Osteoblast (primary cell): ENCODE results near the gene POLA1. TPM values are rescaled to one million over a fixed set of nuclear protein-coding genes. Genes with fewer than 3 reads are reported as not detected.

Experiments
- DNase-seq: peaks from one replicate; pipeline ENCODE4 v3.0.0; 2011; ENCODE audit warnings: low spot score, mixed read lengths; ENCODE audit not compliant: insufficient read length; ENCODE audit errors: missing footprints
- H2AFZ ChIP-seq: 2 replicates; pipeline ENCODE4 v1.6.0; 2011; ENCODE audit warnings: mild to moderate bottlenecking, low read length
- H3K27ac ChIP-seq: 2 replicates; pipeline ENCODE4 v1.5.1; 2011; ENCODE audit warnings: mild to moderate bottlenecking, low read depth, low read length, moderate library complexity
- H3K27me3 ChIP-seq: 2 replicates; pipeline ENCODE4 v1.6.0; 2012; ENCODE audit warnings: mild to moderate bottlenecking, control low read depth, inconsistent platforms, low read length, moderate library complexity; ENCODE audit not compliant: insufficient read depth
- H3K36me3 ChIP-seq: 2 replicates; pipeline ENCODE4 v1.5.1; 2011; ENCODE audit warnings: mild to moderate bottlenecking, low read length, control low read depth, moderate library complexity; ENCODE audit not compliant: insufficient read depth
- H3K4me1 ChIP-seq: 2 replicates; pipeline ENCODE4 v1.5.1; 2011; ENCODE audit warnings: mild to moderate bottlenecking, low read length, control low read depth, moderate library complexity; ENCODE audit not compliant: insufficient read depth
- H3K4me2 ChIP-seq: 2 replicates; pipeline ENCODE4 v1.6.0; 2011; ENCODE audit warnings: mild to moderate bottlenecking, low read length; ENCODE audit not compliant: insufficient read depth
- H3K4me3 ChIP-seq: fragments of 200-600 bp; sonication (generic); 3 replicates; pipeline ENCODE4 v1.5.1; 2012; ENCODE audit warnings: mild to moderate bottlenecking, low read length, inconsistent platforms; ENCODE audit not compliant: insufficient read depth
- H3K79me2 ChIP-seq: 2 replicates; pipeline ENCODE4 v1.6.0; 2012; ENCODE audit warnings: mild to moderate bottlenecking, low read length, control low read depth, inconsistent platforms; ENCODE audit not compliant: insufficient read depth
- H3K9me3 ChIP-seq: 2 replicates; pipeline ENCODE4 v1.5.1; 2011; ENCODE audit warnings: low read depth, low read length, control low read depth
- H4K20me1 ChIP-seq: 2 replicates; pipeline ENCODE4 v1.6.0; 2012; ENCODE audit warnings: mild to moderate bottlenecking, low read length, control low read depth; ENCODE audit not compliant: insufficient read depth
- total RNA-seq: library from RNA; depleted of rRNA; stranded (reverse); fragments of >200 nt; gene quantifications from 2 replicates; pipeline ENCODE4 v1.2.3, GENCODE V29; 2012
- TF ChIP-seq, protein P1 (sequence below): IDR thresholded peaks from 2 replicates; pipeline ENCODE4 v1.5.1; 2011; ENCODE audit warnings: mild to moderate bottlenecking, low read depth, low read length, moderate library complexity; ENCODE audit errors: extremely low read depth

The POLA1 gene
- total RNA-seq, 1 donor: 11.9 TPM

DNA sequence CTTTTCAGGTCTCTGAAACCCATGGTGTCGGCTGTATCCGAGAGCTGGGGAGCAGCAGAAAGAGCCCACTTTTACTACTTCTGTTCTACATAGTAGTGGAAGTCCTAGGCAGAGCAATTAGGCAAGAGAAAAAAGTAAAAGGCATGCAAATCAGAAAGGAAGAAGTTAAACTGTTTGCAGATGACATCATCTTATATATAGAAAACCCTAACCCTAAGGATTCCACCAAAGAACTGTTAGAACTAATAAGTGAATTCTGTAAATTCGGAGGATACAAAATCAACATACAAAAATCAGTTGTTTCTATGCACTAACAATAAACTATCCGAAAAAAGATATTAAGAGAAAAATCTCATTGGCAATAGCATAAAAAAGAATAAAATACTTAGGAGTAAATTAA lies 95.3 kb downstream of the POLA1 start:
- H3K4me2 ChIP-seq: no peak overlapping the region
- H3K27ac ChIP-seq: no peak overlapping the region
- H3K79me2 ChIP-seq: no peaks in the 10 kb centered on the region
- no peak for DNase-seq
- no peaks in the 10 kb centered on the region for H3K9me3 ChIP-seq
- H3K4me3 ChIP-seq: no peak overlapping the region
- no peak overlapping the region for H2AFZ ChIP-seq
- no peaks in the 10 kb centered on the region for H3K4me1 ChIP-seq
- no peaks in the 10 kb centered on the region for H3K27me3 ChIP-seq
- TF ChIP-seq, protein P1, sequence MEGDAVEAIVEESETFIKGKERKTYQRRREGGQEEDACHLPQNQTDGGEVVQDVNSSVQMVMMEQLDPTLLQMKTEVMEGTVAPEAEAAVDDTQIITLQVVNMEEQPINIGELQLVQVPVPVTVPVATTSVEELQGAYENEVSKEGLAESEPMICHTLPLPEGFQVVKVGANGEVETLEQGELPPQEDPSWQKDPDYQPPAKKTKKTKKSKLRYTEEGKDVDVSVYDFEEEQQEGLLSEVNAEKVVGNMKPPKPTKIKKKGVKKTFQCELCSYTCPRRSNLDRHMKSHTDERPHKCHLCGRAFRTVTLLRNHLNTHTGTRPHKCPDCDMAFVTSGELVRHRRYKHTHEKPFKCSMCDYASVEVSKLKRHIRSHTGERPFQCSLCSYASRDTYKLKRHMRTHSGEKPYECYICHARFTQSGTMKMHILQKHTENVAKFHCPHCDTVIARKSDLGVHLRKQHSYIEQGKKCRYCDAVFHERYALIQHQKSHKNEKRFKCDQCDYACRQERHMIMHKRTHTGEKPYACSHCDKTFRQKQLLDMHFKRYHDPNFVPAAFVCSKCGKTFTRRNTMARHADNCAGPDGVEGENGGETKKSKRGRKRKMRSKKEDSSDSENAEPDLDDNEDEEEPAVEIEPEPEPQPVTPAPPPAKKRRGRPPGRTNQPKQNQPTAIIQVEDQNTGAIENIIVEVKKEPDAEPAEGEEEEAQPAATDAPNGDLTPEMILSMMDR: no peak
- no peaks in the 10 kb centered on the region for H4K20me1 ChIP-seq
- H3K36me3 ChIP-seq: no peaks in the 10 kb centered on the region

DNA sequence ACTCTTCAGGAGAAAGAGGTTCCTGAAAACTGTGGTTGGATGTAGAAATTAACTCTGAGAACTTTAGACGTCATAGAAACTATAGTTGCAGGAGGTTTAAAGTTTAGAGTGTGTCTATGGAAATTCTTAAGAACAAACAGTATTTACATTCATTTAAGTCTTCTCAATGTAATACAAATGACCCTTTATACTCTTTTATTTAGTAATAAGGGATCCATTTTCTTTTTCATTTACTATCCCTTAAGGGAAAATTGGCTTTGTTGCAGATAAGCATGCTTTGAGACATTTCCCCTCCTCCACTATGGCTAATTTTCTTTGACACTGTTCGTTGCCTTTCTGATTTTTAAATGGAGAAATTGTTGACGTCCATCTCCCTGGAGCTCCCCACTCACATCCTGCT lies 96.4 kb downstream of the POLA1 start:
- TF ChIP-seq, protein P1: no peak
- H3K27ac ChIP-seq: no peak overlapping the region
- H3K4me2 ChIP-seq: no peak overlapping the region
- H3K27me3 ChIP-seq: no peaks in the 10 kb centered on the region
- H3K79me2 ChIP-seq: no peaks in the 10 kb centered on the region
- H4K20me1 ChIP-seq: no peaks in the 10 kb centered on the region
- no peaks in the 10 kb centered on the region for H3K36me3 ChIP-seq
- H2AFZ ChIP-seq: no peak overlapping the region
- no peak overlapping the region for H3K4me3 ChIP-seq
- peak; percentile 48 for DNase-seq
- H3K4me1 ChIP-seq: no peaks in the 10 kb centered on the region
- no peaks in the 10 kb centered on the region for H3K9me3 ChIP-seq

DNA sequence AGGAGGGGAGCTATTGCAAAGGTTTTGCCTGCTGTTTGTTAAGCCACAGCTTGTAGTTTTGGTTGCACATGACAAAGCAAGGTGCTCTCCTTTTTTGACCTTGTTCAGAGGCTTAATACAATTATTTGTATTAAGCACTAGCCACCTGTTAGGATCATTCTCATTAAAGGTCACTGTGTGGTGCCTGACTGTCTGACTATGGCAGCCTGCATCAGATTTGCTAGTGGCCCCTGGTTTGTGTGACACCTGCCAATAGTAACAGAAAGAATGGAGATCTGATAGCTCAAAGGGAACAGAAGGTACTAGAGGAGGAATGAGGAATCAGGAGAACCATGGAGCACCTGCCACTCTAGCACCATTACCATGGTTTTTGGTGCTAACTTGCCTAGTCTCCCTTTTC lies 102.5 kb downstream of the POLA1 start:
- TF ChIP-seq, protein P1: no peak
- H3K27ac ChIP-seq: no peak overlapping the region

DNA sequence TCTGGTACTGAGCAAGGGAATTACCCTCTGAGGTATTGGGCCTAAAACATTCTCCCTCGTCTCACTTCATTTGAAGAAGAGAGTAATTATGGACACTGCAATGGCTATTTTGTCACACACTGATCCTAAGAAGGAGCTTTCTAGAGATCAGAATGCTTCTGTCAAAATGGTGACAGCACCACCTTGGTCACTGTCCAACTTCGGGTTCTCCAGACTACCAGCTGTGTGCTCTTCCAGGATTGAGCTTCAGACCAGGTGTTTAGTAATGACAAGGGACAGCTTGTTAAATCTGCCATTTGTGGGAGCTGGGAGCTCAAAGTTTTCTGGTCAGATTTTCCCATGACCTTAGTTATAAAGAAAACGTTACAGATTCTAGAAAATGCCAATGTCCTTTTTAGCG lies 105.4 kb downstream of the POLA1 start:
- H3K4me3 ChIP-seq: no peak overlapping the region
- H3K9me3 ChIP-seq: no peaks in the 10 kb centered on the region
- TF ChIP-seq, protein P1: no peak
- no peaks in the 10 kb centered on the region for H3K79me2 ChIP-seq
- DNase-seq: no peak
- H3K4me2 ChIP-seq: no peak overlapping the region
- no peaks in the 10 kb centered on the region for H4K20me1 ChIP-seq
- no peaks in the 10 kb centered on the region for H3K36me3 ChIP-seq
- H3K4me1 ChIP-seq: no peaks in the 10 kb centered on the region
- H3K27ac ChIP-seq: no peak overlapping the region
- no peaks in the 10 kb centered on the region for H3K27me3 ChIP-seq
- no peak overlapping the region for H2AFZ ChIP-seq

More for the DNA sequence above, 102.5 kb downstream of the POLA1 start:
- H3K27me3 ChIP-seq: no peaks in the 10 kb centered on the region
- no peaks in the 10 kb centered on the region for H4K20me1 ChIP-seq
- no peak overlapping the region for H2AFZ ChIP-seq
- no peaks in the 10 kb centered on the region for H3K79me2 ChIP-seq
- no peaks in the 10 kb centered on the region for H3K36me3 ChIP-seq
- no peaks in the 10 kb centered on the region for H3K4me1 ChIP-seq
- H3K9me3 ChIP-seq: no peaks in the 10 kb centered on the region
- no peak overlapping the region for H3K4me2 ChIP-seq
- DNase-seq: no peak
- no peak overlapping the region for H3K4me3 ChIP-seq
